Stimulated activated CD4-positive, alpha-beta T cell treated with anti-CD3 and anti-CD28 coated beads, TNF-alpha, amount 100 ng/mL, for 1 hour (primary cell): ENCODE measurements around the gene CKAP2L.
A peak's percentile ranks its signal among the peaks of the same experiment; 100 is the strongest.
"Not testable (repeated sequence)": the region's sequence is repeated elsewhere in the genome, so short reads cannot be mapped to it uniquely, and the experiment has no call there.

ENCODE experiments used
- DNase-seq, 3 donors: peaks; one replicate each; pipeline ENCODE4 v3.0.0-alpha.2; 2020; ENCODE audit warnings: low read depth in 3 of 3, low spot score in 1 of 3

The CKAP2L gene

GRCh38 chr2:112710956-112711750, 53.3 kb downstream of the CKAP2L start:
- DNase-seq: no peak

- DNase-seq: no peak
Measured at GRCh38 chr2:112709703-112710102, 54.7 kb downstream of the CKAP2L start.

DNA sequence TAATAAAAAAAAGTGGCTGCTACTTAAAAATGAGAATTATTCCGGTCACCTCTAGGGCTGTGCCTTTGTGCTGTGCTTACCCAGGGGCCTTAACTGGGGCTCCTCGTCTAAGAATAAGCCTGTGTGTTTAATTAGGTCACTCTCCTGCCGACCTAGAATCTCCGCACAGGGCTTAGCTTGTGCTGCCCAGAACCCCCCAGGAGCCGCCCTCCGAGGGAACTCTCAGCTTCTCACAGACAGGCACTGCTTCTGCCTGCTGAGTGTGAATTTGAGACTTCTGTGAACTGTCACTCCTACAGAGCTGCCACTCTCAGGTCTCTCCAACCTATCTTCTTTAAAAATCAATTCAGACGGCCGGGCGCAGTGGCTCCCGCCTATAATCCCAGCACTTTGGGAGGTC, 55.4 kb downstream of the CKAP2L start:
- no peak for DNase-seq

DNA sequence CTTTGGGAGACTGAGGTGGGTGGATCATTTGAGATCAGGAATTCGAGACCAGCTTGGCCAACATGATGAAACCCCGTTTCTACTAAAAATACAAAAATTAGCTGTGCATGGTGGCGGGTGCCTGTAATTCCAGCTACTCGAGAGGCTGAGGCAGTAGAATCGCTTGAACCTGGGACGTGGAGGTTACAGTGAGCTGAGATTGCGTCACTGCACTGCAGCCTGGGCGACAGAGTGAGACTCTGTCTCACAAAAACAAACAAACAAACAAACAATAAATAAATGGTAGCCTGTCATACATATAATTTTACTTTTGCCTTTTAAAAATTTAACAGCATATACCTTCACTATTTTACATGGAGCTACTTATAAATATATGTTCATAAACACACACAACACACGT, 57.5 kb downstream of the CKAP2L start:
- DNase-seq: not testable (repeated sequence)

DNA sequence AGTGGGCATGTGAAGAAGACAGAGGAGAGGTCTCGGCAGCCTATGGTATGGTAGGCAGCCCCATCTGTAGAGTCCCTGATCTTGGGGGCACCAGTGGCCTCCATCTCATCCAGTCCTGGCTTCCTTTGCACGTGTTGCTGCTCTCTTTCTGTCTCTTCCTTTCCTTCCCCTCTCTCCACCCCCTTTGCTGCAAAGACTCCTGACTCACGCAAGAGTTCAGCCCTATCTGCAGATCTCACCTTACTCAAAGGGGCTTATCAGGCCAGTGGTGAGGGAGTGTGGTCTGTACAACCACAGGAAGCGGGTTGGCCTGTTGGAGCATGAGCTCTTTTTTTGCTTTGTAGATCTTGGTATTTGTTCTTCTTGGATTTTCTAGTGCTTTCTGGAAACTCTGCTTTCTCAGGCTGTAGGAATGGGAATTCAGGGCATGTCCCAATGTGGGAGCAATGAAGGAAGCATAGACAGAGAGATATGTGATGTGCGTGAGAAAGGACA, 58.2 kb downstream of the CKAP2L start:
- DNase-seq: no peak

GRCh38 chr2:112705575-112705974, 58.8 kb downstream of the CKAP2L start:
- no peak for DNase-seq

GRCh38 chr2:112703684-112704083, 60.7 kb downstream of the CKAP2L start:
- no peak for DNase-seq

GRCh38 chr2:112701052-112701451, 63.4 kb downstream of the CKAP2L start:
- DNase-seq: no peak

GRCh38 chr2:112699984-112700667, 64.3 kb downstream of the CKAP2L start:
- no peak for DNase-seq

- DNase-seq: no peak
Measured at GRCh38 chr2:112698834-112699515, 65.4 kb downstream of the CKAP2L start.

DNA sequence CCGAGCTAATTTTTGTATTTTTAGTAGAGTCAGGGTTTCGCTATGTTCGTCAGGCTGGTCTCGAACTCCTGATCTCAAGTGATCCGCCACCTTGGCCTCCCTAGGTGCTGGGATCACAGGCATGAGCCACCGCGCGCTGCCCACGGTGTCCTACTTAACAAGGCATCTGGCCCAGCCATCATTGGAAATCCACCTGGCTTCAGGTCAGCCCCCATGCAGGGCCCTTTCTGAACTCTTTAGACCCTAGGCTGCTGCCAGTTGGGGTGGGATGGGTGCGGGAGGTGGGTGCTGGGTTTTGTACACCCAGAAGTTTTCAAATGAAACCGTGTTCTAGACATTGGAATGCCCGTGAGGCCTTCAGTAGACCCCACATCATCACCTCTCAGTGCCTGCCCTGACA, 70.2 kb downstream of the CKAP2L start:
- DNase-seq: no peak

GRCh38 chr2:112693596-112693995, 70.8 kb downstream of the CKAP2L start:
- DNase-seq: no peak

DNA sequence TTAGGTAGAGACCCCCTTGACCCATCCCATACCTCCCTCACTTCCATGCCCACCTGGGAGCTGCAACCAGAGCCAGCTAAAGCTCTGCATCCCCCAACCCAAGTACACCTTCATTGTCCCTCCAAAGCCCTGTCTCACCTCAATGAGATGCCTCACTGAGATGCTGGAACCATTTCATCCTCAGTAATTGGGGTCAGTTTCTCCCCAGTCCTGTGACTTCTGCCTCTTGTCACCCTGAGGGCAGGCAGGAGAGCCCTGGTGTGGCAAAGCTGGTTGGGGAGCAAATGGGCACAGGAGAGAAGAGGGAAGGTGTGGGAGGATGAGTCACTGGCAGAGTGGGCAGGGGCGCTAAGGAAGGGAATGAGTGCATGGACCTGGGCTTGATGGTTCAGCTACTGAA, 71.5 kb downstream of the CKAP2L start:
- peak in 1 of 3 donors; percentile 13 for DNase-seq

GRCh38 chr2:112692495-112692911, 71.9 kb downstream of the CKAP2L start:
- DNase-seq: peak in 1 of 3 donors; percentile 15

DNA sequence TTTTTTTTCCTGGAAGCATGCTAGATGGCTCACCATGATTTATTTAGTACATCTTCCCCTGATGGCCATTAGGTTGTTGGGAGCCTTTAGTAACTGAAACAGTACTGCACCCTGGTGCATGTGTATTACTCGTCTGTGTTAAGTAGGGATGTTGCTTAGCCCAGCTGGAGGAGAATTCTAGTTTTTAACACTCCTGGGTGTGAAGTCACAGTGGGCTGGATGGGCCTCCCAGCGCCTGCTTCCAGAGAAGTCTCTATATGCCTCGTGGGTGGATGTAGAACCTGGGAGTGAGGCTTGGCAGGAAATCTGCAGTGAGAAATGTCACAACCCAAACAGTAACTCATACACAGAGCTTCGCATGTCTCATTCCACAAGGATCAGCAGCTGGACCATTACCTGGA, 72.5 kb downstream of the CKAP2L start:
- DNase-seq: no peak

DNA sequence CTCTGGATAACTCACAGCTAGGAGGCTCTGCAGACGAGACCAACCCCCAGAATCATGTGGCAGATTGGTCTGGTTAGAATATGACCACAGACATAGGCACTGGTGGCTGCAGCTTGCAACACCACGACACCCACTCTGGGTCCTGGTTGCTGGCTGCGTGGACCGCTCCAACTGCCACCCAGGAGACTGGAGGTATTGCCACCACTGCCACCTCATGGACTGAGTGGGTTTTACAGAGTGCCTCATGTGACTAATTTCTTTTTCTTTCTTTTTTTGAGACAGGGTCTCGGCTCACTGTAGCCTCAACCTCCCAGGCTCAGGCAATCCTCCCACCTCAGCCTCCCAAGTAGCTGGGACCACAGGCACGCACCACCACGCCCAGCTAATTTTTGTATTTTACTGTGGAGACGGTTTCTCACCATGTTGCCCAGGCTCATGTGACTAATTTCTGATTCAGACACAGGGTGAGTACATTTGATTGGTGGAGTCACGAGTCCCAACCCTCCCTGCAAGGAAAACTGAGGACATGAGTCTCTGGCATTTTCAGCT, 73.5 kb downstream of the CKAP2L start:
- DNase-seq: peak; percentile 19 to 35 (median 20)

DNA sequence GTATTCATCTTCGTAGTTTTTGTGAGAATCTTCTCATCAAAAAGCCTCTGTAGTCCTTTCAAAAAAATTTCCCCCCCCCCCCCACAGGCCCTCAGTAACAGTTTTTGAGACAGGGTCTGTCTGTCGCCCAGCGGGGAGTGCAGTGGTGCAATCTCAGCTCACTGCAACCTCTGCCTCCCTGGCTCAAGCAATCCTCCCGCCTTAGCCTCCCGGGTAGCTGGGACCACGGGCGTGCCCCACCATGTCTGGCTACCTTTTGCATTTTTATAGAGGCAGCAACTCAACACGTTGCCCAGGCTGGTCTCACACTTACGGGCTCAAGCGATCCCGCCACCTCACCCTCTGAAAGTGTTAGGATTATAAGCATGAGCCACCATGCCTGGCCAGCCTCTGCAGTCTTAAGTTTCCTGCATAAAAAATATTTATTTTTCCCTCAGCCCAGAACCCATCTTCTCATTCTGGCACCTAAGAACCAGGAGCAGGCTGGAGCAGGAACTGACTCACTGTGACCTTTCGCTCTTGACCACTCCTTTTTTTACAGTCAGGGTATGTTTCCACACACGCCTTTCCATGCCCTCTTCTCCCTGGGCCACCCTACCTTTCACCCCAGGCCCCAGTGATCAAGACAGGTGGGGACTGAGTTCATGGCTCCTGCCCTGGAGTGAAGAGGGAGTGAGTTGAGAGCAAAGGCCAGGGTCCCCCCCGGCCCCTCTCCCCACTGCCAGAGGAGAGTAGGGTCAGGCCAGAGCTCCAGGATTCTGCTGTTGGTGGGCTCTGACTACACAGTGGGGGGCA, 76.1 kb downstream of the CKAP2L start:
- no peak for DNase-seq

GRCh38 chr2:112687522-112687921, 76.9 kb downstream of the CKAP2L start:
- DNase-seq: no peak
